ENCODE results near the gene ST6GAL1. TPM values are rescaled to one million over a fixed set of nuclear protein-coding genes. Genes with fewer than 3 reads are reported as not detected.

ST6GAL1 gene
- total and polyA plus RNA-seq, 2 of the 8 experiments (the other 6 are each of a cell fraction or from before 2014, with no cell fraction given) = 62.8 to 80.9 TPM

DNA sequence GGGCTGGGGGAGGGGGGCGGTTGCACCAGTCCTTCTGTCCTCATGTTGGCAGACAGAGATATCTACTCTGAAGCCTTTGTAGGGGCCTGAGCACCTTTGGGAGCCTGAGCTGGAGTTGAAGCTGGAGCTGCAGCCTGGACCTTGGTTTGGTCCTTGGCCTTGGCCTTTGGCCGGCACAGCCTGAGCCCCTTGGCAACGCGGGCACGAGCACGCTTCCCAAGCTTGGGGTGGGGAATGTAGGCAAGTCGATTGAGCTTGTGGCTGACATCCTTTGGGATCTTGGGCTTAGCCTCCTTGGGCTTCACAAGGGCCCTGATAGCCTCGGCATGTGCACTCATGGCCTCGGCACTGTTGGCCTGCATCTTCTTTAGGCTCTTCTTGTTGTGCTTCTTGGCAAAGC lies 8.1 kb upstream of the ST6GAL1 start:
- Histone ChIP-seq H4K20me1 (replicated peaks in 1 of 2; ENCODE audit: control insufficient read depth in 1 of 2, insufficient read depth in 2 of 2, low read length in 2 of 2) (no peaks in the 10 kb centered on the region), H3K79me2 (ENCODE audit: control insufficient read depth in 1 of 2, insufficient read depth in 2 of 2, low read length in 2 of 2) (no peaks in the 10 kb centered on the region), H3K56ac (replicated peaks; ENCODE audit: insufficient read length, low read depth, low read length) (no peak overlapping the region), H2BK20ac (ENCODE audit: low read length) (no peak overlapping the region), H3K4me3 (ENCODE audit: extremely low read depth in 1 of 4, insufficient read depth in 2 of 4, low read depth in 3 of 4, low read length in 4 of 4) (no peak overlapping the region), H3K9ac (replicated peaks in 1 of 4; ENCODE audit: extremely low read depth in 1 of 4, low read depth in 3 of 4, low read length in 3 of 4) (no peak overlapping the region), H3K23ac (ENCODE audit: insufficient read length) (no peak overlapping the region), H2AFZ (ENCODE audit: low read length) (no peak overlapping the region), H4K8ac (ENCODE audit: extremely low read depth, insufficient read depth, low read length) (no peak overlapping the region), H3K4me1 (replicated peaks in 1 of 4; ENCODE audit: control insufficient read depth in 3 of 4, insufficient read depth in 4 of 4, low read length in 3 of 4) (no peaks in the 10 kb centered on the region), H3K14ac (ENCODE audit: insufficient read length) (no peak overlapping the region), H3K9me3 (ENCODE audit: insufficient read depth in 2 of 2, low read depth in 1 of 2, low read length in 1 of 2) (no peaks in the 10 kb centered on the region), H3K4me2 (ENCODE audit: insufficient read depth in 1 of 2, low read depth in 2 of 2, low read length in 2 of 2) (no peak overlapping the region), H3K79me1 (ENCODE audit: low read depth, low read length) (no peaks in the 10 kb centered on the region), H3K18ac (ENCODE audit: extremely low read depth, low read length) (no peak overlapping the region), H3K27ac (ENCODE audit: low read depth, low read length) (no peak overlapping the region), H4K91ac (replicated peaks; ENCODE audit: insufficient read length, low read length) (no peak overlapping the region), H3K36me3 (ENCODE audit: control insufficient read depth in 2 of 4, insufficient read depth in 4 of 4, low read length in 3 of 4) (no peaks in the 10 kb centered on the region), H2BK5ac (ENCODE audit: low read depth, low read length) (peak overlapping the region; percentile 39; the same call in 1 of the 2 replicates), H3K4ac (replicated peaks; ENCODE audit: insufficient read length, low read depth, low read length) (no peak overlapping the region), H3K23me2 (ENCODE audit: low read depth, low read length) (no peaks in the 10 kb centered on the region), H4K5ac (ENCODE audit: insufficient read length, low read depth, low read length) (no peak overlapping the region), H2BK12ac (ENCODE audit: low read depth, low read length) (no peak overlapping the region), H2AK5ac (ENCODE audit: low read depth, low read length) (no peak overlapping the region), H3K27me3 (replicated peaks in 1 of 4; ENCODE audit: control insufficient read depth in 3 of 4, extremely low read depth in 1 of 4, insufficient read depth in 3 of 4, low read length in 3 of 4) (no peaks in the 10 kb centered on the region), H2BK15ac (ENCODE audit: low read length) (no peak overlapping the region), H2BK120ac (replicated peaks; ENCODE audit: low read depth, low read length) (no peak overlapping the region)
- ChIA-PET CTCF (ENCODE audit: partially characterized antibody) (interaction anchor here (1.2 to 2.9 kb wide), 4 partner anchors 8 to 307 kb away, joined by 3 to 14 read pairs (median 7); partner anchors contain the start of gene ST6GAL1), POLR2A (ENCODE audit: partially characterized antibody) (interaction anchor here (1.3 to 1.4 kb wide), 2 partner anchors 8 to 139 kb away, joined by 3 to 4 read pairs; partner anchors contain the start of genes EIF4A2 and ST6GAL1)
- WGBS, 2 experiments (ENCODE audit: extremely low coverage in 1 of 2, insufficient coverage in 1 of 2, insufficient read length in 1 of 2, insufficient replicate concordance in 2 of 2, low coverage in 1 of 2, low lambda C conversion rate in 2 of 2, missing lambda C conversion rate in 1 of 2) = 94% methylated on average over 7 of the region's 9 CpGs; no CpG with 5 or more reads in 1 of the 2 experiments
- no peak for FAIRE-seq
- DNase-seq (ENCODE audit: low read depth in 1 of 2, low spot score in 2 of 2) = peak in 1 of 2 experiments; percentile 31
- no peak for TF ChIP-seq JUN (IDR thresholded peaks at IDR 0.05; ENCODE audit: low read depth, low read length)
- no peak for TF ChIP-seq TBP (IDR thresholded peaks at IDR 0.05; ENCODE audit: low read depth, low read length)
- no peak for TF ChIP-seq RXRA (IDR thresholded peaks at IDR 0.05; ENCODE audit: insufficient read depth, low read depth, low read length)
- TF ChIP-seq RNF2 (IDR thresholded peaks at IDR 0.05; ENCODE audit: borderline replicate concordance, low read depth, low read length, missing control alignments, poor library complexity, severe bottlenecking) = no peak
- TF ChIP-seq, protein P1, sequence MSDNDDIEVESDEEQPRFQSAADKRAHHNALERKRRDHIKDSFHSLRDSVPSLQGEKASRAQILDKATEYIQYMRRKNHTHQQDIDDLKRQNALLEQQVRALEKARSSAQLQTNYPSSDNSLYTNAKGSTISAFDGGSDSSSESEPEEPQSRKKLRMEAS (IDR thresholded peaks at IDR 0.05) = no peak
- TF ChIP-seq SUZ12 (IDR thresholded peaks at IDR 0.05; ENCODE audit: low read length) = no peak
- TF ChIP-seq EGR1 (IDR thresholded peaks at IDR 0.05; ENCODE audit: borderline replicate concordance, low read depth, low read length) = no peak
- no peak for TF ChIP-seq ASH2L (IDR thresholded peaks at IDR 0.05; ENCODE audit: low read length)

Measured in H1 (cell line).